Keratinocyte (primary cell): ENCODE results near the gene CBLN3. TPM values are rescaled to one million over a fixed set of nuclear protein-coding genes. Genes with fewer than 3 reads are reported as not detected.

ENCODE experiments used
- DNase-seq: peaks from one replicate; pipeline ENCODE4 v3.0.0-alpha.2; 2011; ENCODE audit warnings: low read depth, missing footprints, low spot score
- FAIRE-seq: peaks from 2 replicates; lab custom pipeline; 2011; peaks lifted over from hg19 to GRCh38; lab: Jason Lieb, UNC
- H2AFZ ChIP-seq: 2 replicates; pipeline ENCODE4 v1.6.0; 2012; ENCODE audit warnings: low read length, control low read depth, inconsistent platforms; ENCODE audit not compliant: control insufficient read depth
- H3K27ac ChIP-seq: 2 replicates; pipeline ENCODE4 v1.5.1; 2011; ENCODE audit warnings: low read length; ENCODE audit not compliant: control insufficient read depth, insufficient read depth
- H3K27me3 ChIP-seq: 3 replicates; pipeline ENCODE4 v1.6.0; 2011; ENCODE audit warnings: low read length; ENCODE audit not compliant: control insufficient read depth, insufficient read depth; ENCODE audit errors: extremely low read depth
- H3K36me3 ChIP-seq, 2 experiments: 2 replicates in 1 of 2; 3 replicates in 1 of 2; pipeline ENCODE4 v1.5.1; 2011; ENCODE audit warnings: low read length in 2 of 2, mild to moderate bottlenecking in 1 of 2; ENCODE audit not compliant: control insufficient read depth in 2 of 2, insufficient read depth in 2 of 2; ENCODE audit errors: extremely low read depth in 1 of 2
- H3K4me1 ChIP-seq: 3 replicates; pipeline ENCODE4 v1.5.1; 2011; ENCODE audit warnings: low read length; ENCODE audit not compliant: control insufficient read depth, insufficient read depth; ENCODE audit errors: extremely low read depth
- H3K4me2 ChIP-seq: 3 replicates; pipeline ENCODE4 v1.6.0; 2011; ENCODE audit warnings: low read depth, low read length; ENCODE audit not compliant: control insufficient read depth, insufficient read depth; ENCODE audit errors: extremely low read depth
- H3K4me3 ChIP-seq, 3 experiments: fragments of 200-600 bp in 1 of 3; sonication (generic) in 1 of 3; 2 replicates in 2 of 3; 3 replicates in 1 of 3; pipeline ENCODE4 v1.5.1; 2011 to 2016; ENCODE audit warnings: low read length in 3 of 3, mild to moderate bottlenecking in 3 of 3, control low read depth in 2 of 3, inconsistent platforms in 1 of 3, low read depth in 1 of 3, mixed read lengths in 1 of 3, mixed run types in 1 of 3, moderate library complexity in 1 of 3; ENCODE audit not compliant: control insufficient read depth in 2 of 3, insufficient read depth in 2 of 3; ENCODE audit errors: extremely low read depth in 1 of 3
- H3K79me2 ChIP-seq: 2 replicates; pipeline ENCODE4 v1.6.0; 2012; ENCODE audit warnings: low read length; ENCODE audit not compliant: control insufficient read depth, insufficient read depth
- H3K9ac ChIP-seq: 3 replicates; pipeline ENCODE4 v1.6.0; 2011; ENCODE audit warnings: low read length; ENCODE audit not compliant: control insufficient read depth, insufficient read depth; ENCODE audit errors: extremely low read depth
- H3K9me1 ChIP-seq: 3 replicates; pipeline ENCODE4 v1.6.0; 2011; ENCODE audit warnings: low read length; ENCODE audit not compliant: control insufficient read depth, insufficient read depth; ENCODE audit errors: extremely low read depth
- H3K9me3 ChIP-seq: 2 replicates; pipeline ENCODE4 v1.5.1; 2012; ENCODE audit warnings: low read depth, low read length; ENCODE audit not compliant: control insufficient read depth
- H4K20me1 ChIP-seq: 3 replicates; pipeline ENCODE4 v1.6.0; 2011; ENCODE audit warnings: low read length; ENCODE audit not compliant: control insufficient read depth, insufficient read depth; ENCODE audit errors: extremely low read depth
- CTCF ChIP-seq, 3 experiments: IDR thresholded peaks in 1 of 3; conservative IDR thresholded peaks in 1 of 3; optimal IDR thresholded peaks in 1 of 3; 2 replicates in 2 of 3; 3 replicates in 1 of 3; pipeline versions ENCODE3 to v1.5.1; 2011; ENCODE audit warnings: low read length in 3 of 3, mild to moderate bottlenecking in 3 of 3, moderate library complexity in 2 of 3, control low read depth in 1 of 3, inconsistent platforms in 1 of 3; ENCODE audit not compliant: insufficient read depth in 2 of 3; ENCODE audit errors: extremely low read depth in 1 of 3
- EZH2 ChIP-seq: IDR thresholded peaks from one replicate; pipeline ENCODE4 v1.6.1; 2012; ENCODE audit warnings: inconsistent platforms, mild to moderate bottlenecking, low read length, moderate library complexity
- dilution Hi-C: fragments of 300-500 bp; cut with MboI; formaldehyde crosslinking; loops from one replicate; pipeline ENCODE4 v1.7.0; 2020; ENCODE audit warnings: low sequenced_read_pairs; ENCODE audit not compliant: extremely low pct_ligation_motif_present
- polyA plus RNA-seq, 5 experiments: library from polyadenylated mRNA; depleted of rRNA in 3 of 5; stranded (reverse) in 3 of 5; stranded (forward) in 1 of 5; unstranded in 1 of 5; fragments of >200 nt; gene quantifications; 1 replicate in 1 of 5; 2 replicates in 3 of 5; 3 replicates in 1 of 5; pipeline versions ENCODE4 v1.2.1 to v1.2.3, GENCODE V29; 2011 to 2012; ENCODE audit warnings: missing spikeins in 2 of 5, low read depth in 1 of 5, low replicate concordance in 1 of 5

The CBLN3 gene
- polyA plus RNA-seq, 1 donor (not counting 4 experiments of a cell fraction or from before 2014, with no cell fraction given): 1.6 TPM

GRCh38 chr14:24416254-24416931, 13.1 kb downstream of the CBLN3 start:
- dilution Hi-C loops: no loop called here
- no peak overlapping the region for H3K27ac ChIP-seq
- no peak for FAIRE-seq

GRCh38 chr14:24415421-24416253, 13.8 kb downstream of the CBLN3 start:
- Histone ChIP-seq H3K4me3 (no peak overlapping the region), H3K27me3 (no peaks in the 10 kb centered on the region), H3K9me1 (peaks cover 4% of the 10 kb centered on the region), H3K27ac (no peak overlapping the region), H4K20me1 (no peaks in the 10 kb centered on the region), H3K4me1 (peaks cover 17% of the 10 kb centered on the region), H3K36me3 (no peaks in the 10 kb centered on the region), H3K79me2 (no peaks in the 10 kb centered on the region), H2AFZ (no peak overlapping the region), H3K9ac (no peak overlapping the region), H3K9me3 (no peaks in the 10 kb centered on the region), H3K4me2 (no peak overlapping the region)
- dilution Hi-C loops: no loop called here
- DNase-seq (no peak), FAIRE-seq (no peak)
- TF ChIP-seq CTCF (optimal IDR thresholded peaks at IDR 0.05 in 1 of 3, IDR thresholded peaks at IDR 0.05 in 1 of 3, conservative IDR thresholded peaks at IDR 0.05 in 1 of 3; ENCODE audit: extremely low read depth in 1 of 3, insufficient read depth in 2 of 3, low read length in 3 of 3) (no peak), EZH2 (no peak)

More at GRCh38 chr14:24416254-24416931, 13.1 kb downstream of the CBLN3 start:
- Histone ChIP-seq H3K79me2 (no peaks in the 10 kb centered on the region), H3K36me3 (no peaks in the 10 kb centered on the region), H3K27me3 (no peaks in the 10 kb centered on the region), H3K9me3 (no peaks in the 10 kb centered on the region), H2AFZ (no peak overlapping the region), H3K9ac (no peak overlapping the region), H3K4me2 (no peak overlapping the region), H4K20me1 (no peaks in the 10 kb centered on the region), H3K4me3 (no peak overlapping the region), H3K9me1 (peaks cover 4% of the 10 kb centered on the region), H3K4me1 (peaks cover 17% of the 10 kb centered on the region)
- DNase-seq: no peak
- TF ChIP-seq CTCF (optimal IDR thresholded peaks at IDR 0.05 in 1 of 3, IDR thresholded peaks at IDR 0.05 in 1 of 3, conservative IDR thresholded peaks at IDR 0.05 in 1 of 3; ENCODE audit: extremely low read depth in 1 of 3, insufficient read depth in 2 of 3, low read length in 3 of 3): no peak
- no peak for TF ChIP-seq EZH2
